Panc1 (cell line): ENCODE measurements around the gene P2RY8.

Source experiments
- POLR2AphosphoS5 ChIP-seq: IDR thresholded peaks from 2 replicates; pipeline ENCODE4 v1.6.1; 2012; ENCODE audit warnings: mild to moderate bottlenecking, low read depth, low read length, moderate library complexity
- TF ChIP-seq, protein P1 (sequence below): fragments of 450-650 bp; IDR thresholded peaks from 2 replicates; pipeline ENCODE4 v1.5.1; 2017; ENCODE audit warnings: mild to moderate bottlenecking

DNA sequence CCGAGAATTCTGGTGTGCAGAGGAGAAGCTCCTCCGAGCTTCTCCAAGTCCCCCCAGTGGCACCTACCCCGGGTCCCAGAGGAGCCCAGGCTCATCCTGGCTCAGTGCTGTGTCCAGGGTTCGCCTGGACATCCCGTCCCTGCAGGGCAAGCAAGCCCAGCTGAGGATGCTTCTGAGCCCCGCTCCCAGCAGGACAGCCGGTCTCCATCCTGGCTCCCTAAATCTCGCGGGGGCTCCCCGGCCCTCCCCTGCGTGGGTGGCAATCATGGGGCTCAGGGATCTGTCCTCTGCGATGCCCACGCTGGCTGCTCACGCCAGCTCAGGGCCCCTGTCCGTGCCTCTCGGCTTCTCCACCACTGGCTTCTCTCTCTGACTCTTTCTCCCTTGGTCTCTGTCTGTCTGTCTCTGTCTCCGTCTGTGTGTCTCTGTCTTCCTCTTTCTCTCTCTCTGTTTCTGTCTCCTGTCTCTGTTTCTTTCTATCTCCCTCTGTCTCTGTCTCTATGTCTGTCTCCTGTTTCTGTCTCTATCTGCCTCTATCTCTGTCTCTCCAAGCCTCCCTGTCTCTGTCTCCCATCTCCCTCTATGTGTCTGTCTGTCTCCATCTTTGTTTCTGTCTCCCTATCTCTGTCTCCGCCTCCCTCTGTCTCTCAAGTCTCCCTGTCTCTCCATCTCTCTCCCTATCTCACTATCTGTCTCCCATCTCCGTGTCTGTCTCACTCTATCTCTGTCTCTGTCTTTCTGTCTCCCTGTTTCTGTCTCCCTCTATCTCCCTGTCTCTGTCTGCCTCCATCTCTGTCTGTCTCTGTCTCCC lies 117.2 kb downstream of the P2RY8 start:
- TF ChIP-seq POLR2AphosphoS5: no peak
- TF ChIP-seq, protein P1, sequence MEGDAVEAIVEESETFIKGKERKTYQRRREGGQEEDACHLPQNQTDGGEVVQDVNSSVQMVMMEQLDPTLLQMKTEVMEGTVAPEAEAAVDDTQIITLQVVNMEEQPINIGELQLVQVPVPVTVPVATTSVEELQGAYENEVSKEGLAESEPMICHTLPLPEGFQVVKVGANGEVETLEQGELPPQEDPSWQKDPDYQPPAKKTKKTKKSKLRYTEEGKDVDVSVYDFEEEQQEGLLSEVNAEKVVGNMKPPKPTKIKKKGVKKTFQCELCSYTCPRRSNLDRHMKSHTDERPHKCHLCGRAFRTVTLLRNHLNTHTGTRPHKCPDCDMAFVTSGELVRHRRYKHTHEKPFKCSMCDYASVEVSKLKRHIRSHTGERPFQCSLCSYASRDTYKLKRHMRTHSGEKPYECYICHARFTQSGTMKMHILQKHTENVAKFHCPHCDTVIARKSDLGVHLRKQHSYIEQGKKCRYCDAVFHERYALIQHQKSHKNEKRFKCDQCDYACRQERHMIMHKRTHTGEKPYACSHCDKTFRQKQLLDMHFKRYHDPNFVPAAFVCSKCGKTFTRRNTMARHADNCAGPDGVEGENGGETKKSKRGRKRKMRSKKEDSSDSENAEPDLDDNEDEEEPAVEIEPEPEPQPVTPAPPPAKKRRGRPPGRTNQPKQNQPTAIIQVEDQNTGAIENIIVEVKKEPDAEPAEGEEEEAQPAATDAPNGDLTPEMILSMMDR: no peak
